SH-SY5Y (cell line): ENCODE results near the gene DOK4.

ENCODE experiments used
- GATA2 ChIP-seq: IDR thresholded peaks from 2 replicates; pipeline ENCODE4 v1.6.1; 2011; ENCODE audit warnings: mild to moderate bottlenecking, low read depth, low read length
- GATA3 ChIP-seq: IDR thresholded peaks from 2 replicates; pipeline ENCODE4 v1.6.1; 2011; ENCODE audit warnings: low read depth, mild to moderate bottlenecking, low read length, moderate library complexity

DOK4 gene

DNA sequence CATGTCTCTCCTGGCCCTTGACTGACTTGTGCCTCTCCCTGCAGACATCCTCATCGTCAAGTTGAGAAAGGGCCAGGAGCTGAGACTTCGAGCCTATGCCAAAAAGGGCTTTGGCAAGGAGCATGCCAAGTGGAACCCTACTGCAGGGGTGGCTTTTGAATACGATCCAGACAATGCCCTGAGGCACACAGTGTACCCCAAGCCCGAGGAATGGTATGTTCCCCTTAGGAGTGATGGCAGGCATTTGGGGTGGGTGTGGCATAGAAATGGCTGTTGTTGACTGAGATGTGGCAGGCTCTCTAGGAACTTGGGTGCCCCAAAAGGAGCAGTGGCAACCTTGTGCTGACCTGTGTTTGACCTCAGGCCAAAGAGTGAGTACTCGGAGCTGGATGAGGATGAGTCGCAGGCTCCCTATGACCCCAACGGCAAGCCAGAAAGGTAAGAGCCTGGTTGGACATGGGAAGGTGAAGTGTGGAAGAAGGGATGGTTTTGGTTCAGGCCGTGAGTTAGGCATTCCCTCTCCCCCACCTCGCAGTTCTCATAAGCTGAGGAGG is 16.3 kb downstream of the DOK4 start:
- TF ChIP-seq GATA2 (no peak), GATA3 (no peak)

DNA sequence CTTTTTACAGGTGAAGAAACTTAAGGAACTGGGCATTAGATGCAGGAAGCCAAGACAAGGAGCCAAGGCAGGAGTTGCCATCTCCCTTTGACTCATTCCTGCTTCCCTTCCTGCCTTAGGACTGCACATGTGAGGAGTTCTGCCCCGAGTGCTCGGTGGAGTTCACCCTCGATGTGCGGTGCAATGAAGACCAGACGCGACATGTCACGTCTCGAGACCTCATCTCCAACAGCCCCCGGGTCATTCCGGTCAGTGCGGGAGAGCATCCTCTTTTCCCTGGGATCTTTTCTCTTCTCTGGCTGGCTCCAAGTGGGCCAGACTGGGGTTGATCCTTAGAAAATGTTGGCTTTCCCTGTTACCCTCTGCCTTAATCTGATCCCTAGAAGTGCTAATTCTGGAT is 17.2 kb downstream of the DOK4 start:
- TF ChIP-seq GATA2 (no peak), GATA3 (no peak)

DNA sequence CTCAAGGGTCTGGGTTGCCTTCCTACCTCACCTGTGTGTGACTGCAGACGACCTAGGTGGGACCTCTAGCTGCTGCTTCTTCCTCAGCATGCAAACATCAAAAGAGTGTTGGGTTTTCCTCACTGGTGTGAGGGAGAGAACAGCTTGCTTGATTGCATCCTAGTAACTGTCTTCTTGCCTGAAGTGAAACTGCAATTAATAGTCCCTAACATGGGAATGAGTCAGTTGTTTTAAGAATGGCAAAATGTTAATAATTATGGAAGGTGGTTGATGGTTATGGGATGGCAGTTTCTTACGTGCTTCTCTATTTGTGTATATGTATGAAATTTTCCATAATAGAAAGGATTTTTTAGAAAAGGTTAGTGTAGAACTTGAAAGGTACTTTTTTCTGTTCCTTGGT is 17.9 kb downstream of the DOK4 start:
- TF ChIP-seq GATA3, result no peak
- no peak for TF ChIP-seq GATA2

DNA sequence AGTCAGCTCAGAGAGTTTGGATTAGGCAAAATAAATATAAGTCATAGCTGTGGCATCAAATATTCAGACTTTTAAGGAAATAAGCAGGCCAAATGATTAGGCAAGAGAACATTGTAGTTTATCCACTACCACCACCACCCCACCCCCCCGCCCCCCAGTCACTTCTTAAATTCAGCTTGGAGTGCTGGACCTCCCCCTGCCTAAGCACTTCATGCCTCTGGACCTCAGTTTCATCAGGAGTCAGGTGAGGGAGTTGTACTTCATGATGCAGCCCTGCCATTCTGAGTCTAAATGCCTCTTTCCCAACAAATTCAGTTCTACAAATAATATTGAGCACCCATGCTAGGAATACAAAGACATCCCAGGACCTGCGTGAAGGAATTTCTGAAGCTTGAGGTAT is 21.8 kb downstream of the DOK4 start:
- TF ChIP-seq GATA3, result no peak
- TF ChIP-seq GATA2, result no peak

DNA sequence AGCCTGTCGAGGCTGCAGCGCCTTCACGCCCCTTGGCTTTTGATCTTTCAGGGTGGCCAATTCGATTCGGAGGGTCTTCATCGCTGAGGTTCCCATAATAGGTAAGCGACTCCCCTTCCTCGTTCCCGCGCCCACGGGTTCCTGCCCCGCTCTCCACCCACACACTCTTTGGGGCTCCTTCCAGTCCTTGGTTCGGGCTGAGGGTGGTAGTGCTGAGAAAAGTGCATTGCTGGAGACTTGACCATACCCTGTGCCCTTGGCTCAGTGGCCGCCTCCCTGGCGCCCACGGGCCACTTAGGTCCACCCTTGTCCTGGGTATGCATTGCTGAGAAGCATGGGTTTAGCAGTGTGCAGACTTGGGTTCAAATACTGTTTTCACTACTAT is 23.3 kb downstream of the DOK4 start:
- TF ChIP-seq GATA3, result no peak
- TF ChIP-seq GATA2, result no peak

DNA sequence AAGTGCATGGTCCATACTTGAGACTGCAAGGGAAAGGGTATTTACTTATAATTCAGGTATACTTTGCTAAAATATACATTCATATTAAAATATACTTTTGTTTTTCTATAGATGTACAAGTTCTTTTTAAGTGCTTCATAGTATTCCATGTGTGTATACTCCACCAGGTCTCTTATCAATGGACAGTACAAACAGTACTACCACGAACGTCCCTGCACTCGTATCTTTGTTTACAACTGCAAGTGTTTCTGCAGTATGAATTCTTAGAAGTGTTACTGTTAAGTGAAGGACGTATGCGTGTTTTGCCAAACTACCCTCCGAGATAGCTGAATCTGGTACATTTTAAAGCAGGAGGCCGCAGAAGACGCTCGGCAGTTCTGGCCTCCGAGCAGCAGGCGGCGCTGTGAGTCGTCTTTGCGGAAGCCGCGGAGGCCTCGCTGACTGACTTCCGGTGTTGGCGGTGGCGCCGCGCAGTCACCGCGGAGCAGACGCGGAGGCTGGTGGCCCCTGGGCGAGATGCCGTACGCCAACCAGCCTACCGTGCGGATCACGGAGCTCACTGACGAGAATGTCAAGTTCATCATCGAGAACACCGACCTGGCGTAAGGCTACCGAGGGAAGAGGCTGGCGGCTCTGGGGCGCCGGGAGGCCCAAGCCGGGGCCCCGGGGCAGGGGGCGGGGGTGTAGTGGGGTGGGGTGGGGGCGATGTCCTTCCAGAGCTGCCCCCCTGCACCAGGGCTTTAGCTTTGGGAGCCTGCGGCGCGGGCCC is 23.9 kb downstream of the DOK4 start, which contains the start of gene POLR2C:
POLR2C (plus strand) TSS at position 471 of the 769 bp plus-strand sequence; CDS start at position 517, 46 bp downstream.
- TF ChIP-seq GATA3 (no peak), GATA2 (no peak)

DNA sequence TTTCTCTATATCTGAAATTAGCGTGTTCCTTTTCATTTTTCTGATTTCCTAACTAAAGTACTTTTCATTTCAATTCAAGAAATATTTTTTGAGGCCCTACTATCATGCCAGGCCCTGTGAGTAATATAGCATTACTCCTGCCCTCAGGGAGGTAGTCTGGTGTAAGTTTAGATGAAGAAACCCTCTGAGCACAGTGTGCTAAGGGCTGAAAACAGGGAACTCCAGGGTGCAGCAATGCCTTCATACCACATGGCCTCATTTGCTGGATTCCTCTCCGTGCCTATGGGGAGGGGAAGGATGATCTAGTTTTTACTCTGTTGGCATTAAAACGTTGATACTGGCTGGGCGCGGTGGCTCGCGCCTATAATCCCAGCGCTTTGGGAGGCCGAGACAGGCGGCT is 34.3 kb downstream of the DOK4 start:
- TF ChIP-seq GATA3, result no peak
- no peak for TF ChIP-seq GATA2

DNA sequence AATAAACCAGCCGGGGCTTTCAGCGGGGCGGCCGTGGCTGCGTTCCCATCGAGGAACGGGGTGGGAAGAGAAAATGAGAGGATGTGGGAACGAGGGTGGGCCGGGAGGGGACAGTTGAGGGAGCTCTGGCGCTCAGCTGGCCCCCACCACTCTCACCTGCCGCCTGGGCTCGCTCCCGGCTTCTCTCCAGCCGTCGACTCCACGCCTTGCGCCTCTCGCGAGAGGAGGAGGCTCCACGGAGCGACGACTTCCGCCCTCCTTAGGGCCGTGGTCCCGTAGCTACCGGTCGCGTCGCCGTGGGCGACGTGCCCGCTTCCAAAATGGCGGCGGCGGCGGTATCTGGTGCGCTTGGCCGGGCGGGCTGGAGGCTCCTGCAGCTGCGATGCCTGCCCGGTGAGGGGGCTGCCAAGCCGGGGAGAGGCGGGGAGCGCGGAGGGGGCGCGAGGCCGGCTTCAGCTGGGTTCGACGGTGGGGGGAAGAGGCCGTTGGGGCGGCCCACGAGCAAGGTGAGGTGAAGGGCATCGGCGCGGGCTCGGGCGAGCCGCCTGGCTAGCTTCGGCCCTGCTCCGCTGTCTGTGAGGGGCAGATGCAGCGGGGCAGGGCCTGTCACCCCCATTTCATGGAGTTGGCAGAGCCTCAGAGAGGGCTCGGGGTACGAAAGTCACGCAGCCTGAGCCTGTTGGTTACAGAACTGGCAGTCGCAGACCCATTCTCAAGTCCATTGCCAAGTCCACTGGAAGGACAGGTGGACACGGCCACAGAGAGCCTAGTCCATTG is 38.9 kb downstream of the DOK4 start, which contains the start of the genes CIAPIN1 and COQ9:
CIAPIN1 (minus strand) TSS at position 200 of the 777 bp plus-strand sequence. CDS start 6,457 bp downstream, outside the sequence.
COQ9 (plus strand) TSS at position 294 of the 777 bp plus-strand sequence; CDS start at position 321, 27 bp downstream.
- TF ChIP-seq GATA3, result no peak
- no peak for TF ChIP-seq GATA2

DNA sequence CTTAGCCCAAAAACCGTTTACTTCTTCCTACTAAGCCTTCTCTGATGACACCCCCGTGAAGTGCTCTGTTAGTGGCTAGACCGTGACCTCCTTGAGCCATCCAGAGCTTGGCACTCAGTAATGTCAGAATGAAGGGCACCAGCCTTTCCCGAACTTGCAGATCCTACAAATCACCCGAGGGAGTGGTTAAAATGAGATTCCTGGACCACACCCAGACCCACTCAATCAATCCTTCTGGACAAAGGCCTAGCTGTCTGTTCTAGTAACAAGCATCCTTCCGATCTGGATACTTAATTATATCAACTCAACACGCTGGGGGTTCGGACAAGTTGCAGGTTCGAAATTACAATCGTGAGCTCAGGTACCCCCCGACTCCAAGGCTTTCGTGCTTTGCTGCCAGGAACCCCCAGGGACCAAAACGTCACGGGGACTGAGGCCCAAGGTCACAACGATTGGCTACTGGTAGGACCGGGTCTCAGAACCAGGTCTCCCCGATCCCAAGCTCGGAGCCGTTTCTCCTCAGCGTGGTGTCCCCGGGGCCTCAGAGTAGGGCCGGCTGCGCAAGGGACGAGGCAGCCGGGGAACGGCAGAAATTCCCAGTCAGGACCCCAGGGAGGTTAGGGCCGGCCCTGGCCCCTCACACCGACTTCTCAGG is 39.6 kb downstream of the DOK4 start:
- no peak for TF ChIP-seq GATA2
- no peak for TF ChIP-seq GATA3

DNA sequence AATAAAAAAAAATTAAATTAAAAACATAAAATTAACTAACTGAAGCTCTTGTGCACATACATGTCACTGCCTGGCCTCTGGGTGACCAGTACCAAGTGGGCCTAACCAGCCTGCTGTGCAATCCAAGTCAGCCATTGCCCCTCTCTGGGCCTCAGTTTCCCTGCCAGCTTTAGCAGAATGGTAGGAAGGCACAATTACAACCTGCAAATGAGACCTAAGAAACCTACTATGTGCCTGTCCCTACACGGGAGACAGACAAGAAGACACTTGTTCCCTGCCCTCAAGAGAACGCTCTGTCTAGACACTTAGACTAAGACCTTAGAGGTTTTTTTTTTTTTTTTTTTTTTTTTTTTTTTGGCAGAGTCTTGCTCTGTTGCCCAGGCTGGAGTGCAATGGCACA is 40.8 kb downstream of the DOK4 start:
- TF ChIP-seq GATA2 (no peak), GATA3 (no peak)

DNA sequence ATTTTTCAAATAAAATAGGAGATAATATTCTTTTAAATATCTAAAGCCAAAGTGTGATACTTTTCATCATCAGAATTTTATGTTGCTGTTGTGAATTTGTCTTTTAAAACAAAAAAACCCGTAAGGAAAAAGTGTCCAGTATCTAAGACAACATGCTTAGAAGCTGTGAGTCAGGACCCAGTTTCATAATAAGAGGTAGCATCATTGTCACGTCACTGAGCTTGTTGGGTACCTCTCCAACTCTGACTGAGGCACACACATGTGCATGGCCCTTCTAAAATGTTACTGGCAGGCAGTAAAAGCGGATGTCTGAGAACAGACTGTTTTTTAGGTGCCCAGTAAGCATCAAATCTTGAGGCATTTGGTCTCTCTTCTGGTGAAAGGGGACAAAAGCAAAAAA is 41.6 kb downstream of the DOK4 start:
- TF ChIP-seq GATA2, result no peak

DNA sequence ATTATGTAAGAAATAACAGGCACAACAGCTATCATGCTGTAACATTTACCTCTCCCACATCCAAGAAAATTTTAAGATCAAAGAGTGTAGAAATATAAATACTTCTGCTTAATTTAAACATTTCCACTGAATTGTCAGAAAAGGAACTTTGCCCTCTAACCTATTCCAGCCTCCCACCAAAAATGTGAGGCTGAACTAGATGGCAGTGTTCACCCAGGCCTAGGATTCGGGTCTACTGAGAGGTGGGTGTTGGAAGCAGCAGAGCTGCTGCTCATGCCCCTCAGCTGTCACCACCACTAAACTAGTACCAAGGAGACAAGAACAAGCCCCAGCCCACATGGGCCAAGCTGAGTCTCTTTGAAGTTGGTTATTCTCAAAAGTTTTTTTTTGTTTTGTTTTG is 50.5 kb downstream of the DOK4 start:
- no peak for TF ChIP-seq GATA2
- no peak for TF ChIP-seq GATA3

DNA sequence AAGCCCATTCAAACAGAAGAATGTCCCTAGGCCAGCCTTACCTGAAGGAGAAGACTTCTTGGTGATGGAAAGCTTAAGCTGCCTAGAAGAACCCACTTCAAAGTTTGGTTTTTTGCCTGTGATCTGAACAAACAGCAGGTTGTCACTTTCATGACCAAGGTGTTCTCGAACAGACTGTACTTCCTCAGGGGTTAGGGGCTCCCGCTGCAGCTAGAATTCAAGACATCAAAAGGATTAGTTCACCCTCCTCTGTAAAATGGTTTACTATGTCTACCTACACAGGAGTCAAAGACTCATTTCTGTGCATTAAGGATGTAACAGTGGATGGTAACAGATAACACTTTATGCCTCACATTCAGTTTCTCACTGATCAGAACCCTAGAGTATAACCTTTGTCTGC is 52.3 kb downstream of the DOK4 start:
- no peak for TF ChIP-seq GATA3
- TF ChIP-seq GATA2, result no peak

DNA sequence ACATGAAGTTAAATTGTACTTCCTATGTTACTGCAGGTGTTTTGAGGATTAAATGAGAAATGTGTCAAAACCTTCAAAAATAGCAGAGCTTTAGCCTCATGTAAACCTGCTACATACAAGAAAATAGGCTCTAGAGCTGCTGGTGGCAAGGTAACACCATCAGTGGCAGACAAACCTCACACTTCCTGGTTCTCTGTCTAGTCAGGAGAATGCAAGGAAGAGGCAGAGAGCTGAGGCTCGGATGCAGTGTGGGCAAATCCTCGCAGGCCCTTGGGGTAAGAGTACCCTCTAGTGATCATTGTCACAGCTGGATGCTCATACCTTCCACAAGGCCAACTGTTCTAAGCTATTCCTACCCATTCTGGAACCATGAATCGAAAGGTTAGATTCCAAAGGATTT is 53.3 kb downstream of the DOK4 start:
- no peak for TF ChIP-seq GATA2
- no peak for TF ChIP-seq GATA3

DNA sequence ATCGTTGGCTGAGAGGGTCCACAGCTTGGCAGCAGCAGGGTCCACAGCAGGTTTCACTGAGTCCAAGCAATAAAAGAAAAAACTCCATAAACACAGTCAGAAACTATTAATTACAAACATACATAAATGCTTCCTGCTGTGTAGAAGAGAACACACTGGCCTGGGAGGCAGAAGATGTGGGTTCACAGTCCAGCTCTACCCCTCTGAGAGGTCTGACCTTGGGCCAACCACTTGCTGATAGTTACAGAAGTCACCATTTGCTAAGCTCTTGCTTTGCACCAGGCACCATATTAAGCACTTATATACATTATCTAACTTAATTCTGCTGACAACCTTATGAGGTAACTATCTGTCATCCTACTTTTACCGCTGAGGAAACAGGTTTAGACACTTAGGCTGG is 53.8 kb downstream of the DOK4 start:
- no peak for TF ChIP-seq GATA3
- no peak for TF ChIP-seq GATA2
